Measurements from ENCODE around the gene SEPTIN5. TPM values are rescaled to one million over a fixed set of nuclear protein-coding genes. Genes with fewer than 3 reads are reported as not detected.

SEPTIN5 gene
- polyA plus RNA-seq, 12 donors = 87.7 to 138 (median 115) TPM; not detected in 1

- no peak for DNase-seq
Observed at GRCh38 chr22:19703869-19704268, 10.4 kb upstream of the SEPTIN5 start.

GRCh38 chr22:19704355-19705015 is 9.8 kb upstream of the SEPTIN5 start:
- DNase-seq = no peak

GRCh38 chr22:19705181-19705934 is 8.9 kb upstream of the SEPTIN5 start:
- no peak for DNase-seq

GRCh38 chr22:19706661-19707151 is 7.6 kb upstream of the SEPTIN5 start:
- DNase-seq = no peak

GRCh38 chr22:19707347-19708290 is 6.7 kb upstream of the SEPTIN5 start:
- no peak for DNase-seq

GRCh38 chr22:19708321-19709011 is 5.8 kb upstream of the SEPTIN5 start:
- DNase-seq = no peak

- DNase-seq = no peak
Observed at GRCh38 chr22:19709063-19709769, 5.1 kb upstream of the SEPTIN5 start.

- no peak for DNase-seq
Observed at GRCh38 chr22:19710020-19710768, 4.1 kb upstream of the SEPTIN5 start.

GRCh38 chr22:19710769-19711106 is 3.6 kb upstream of the SEPTIN5 start:
- no peak for DNase-seq

- DNase-seq = no peak
Observed at GRCh38 chr22:19713245-19713644, 1.1 kb upstream of the SEPTIN5 start.

- DNase-seq = no peak
Observed at GRCh38 chr22:19713650-19714311, 522 bp upstream of the SEPTIN5 start.

GRCh38 chr22:19715188-19715930 is 1.1 kb downstream of the SEPTIN5 start:
- no peak for DNase-seq

- DNase-seq = no peak
Observed at GRCh38 chr22:19716041-19716828, 1.9 kb downstream of the SEPTIN5 start.

- DNase-seq = no peak
Observed at GRCh38 chr22:19716829-19717105, 2.5 kb downstream of the SEPTIN5 start.

GRCh38 chr22:19717181-19717580 is 2.9 kb downstream of the SEPTIN5 start:
- DNase-seq = no peak

GRCh38 chr22:19717691-19718455 is 3.6 kb downstream of the SEPTIN5 start:
- peak; percentile 85 for DNase-seq

GRCh38 chr22:19718456-19719049 is 4.2 kb downstream of the SEPTIN5 start:
- no peak for DNase-seq
